ENCODE measurements around the gene TMEM203. TPM values are rescaled to one million over a fixed set of nuclear protein-coding genes. Genes with fewer than 3 reads are reported as not detected.

The TMEM203 gene
- total and polyA plus RNA-seq, 2 of the 13 experiments (the other 11 are each of a cell fraction or from before 2014, with no cell fraction given) = 23.4 to 36.7 TPM

DNA sequence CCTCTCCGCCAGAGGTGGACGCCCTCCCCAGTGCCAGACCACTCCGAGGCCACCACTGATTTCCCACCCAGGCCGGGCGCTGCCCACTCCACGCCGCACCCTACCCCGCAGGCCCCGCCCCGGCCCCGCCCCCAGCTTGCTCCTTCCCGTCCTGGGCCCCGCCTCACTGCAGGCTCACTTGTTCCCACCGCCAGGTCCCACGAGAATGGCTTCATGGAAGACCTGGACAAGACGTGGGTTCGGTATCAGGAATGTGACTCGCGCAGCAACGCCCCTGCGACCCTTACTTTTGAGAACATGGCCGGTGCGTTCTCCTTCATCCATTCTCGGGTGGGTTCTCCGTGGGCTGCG is 42.1 kb downstream of the TMEM203 start:
- intact Hi-C loops (cut with micrococcal nuclease; ENCODE audit: unreplicated experiment) = no loop called here
- DNase-seq (ENCODE audit: low spot score) (no peak), ATAC-seq (no peak), FAIRE-seq (no peak)
- no TSS peak for BruUV-seq (replicated peaks)
- H3K4me1 ChIP-seq (ENCODE audit: insufficient read depth, low read length) = no peaks in the 10 kb centered on the region
- no peak overlapping the region for H3K9ac ChIP-seq (ENCODE audit: insufficient read depth, low read depth, low read length)
- TF ChIP-seq ZNF263 (CRISPR knock-in tag; IDR thresholded peaks at IDR 0.05) (no peak), TGIF2 (CRISPR knock-in tag; IDR thresholded peaks at IDR 0.05) (no peak), REL (CRISPR knock-in tag; conservative IDR thresholded peaks at IDR 0.05) (no peak), SP140L (CRISPR knock-in tag; IDR thresholded peaks at IDR 0.05; ENCODE audit: borderline replicate concordance) (no peak), CREB1 (IDR thresholded peaks at IDR 0.05) (no peak), CREB1 (CRISPR knock-in tag; IDR thresholded peaks at IDR 0.05) (no peak)
- in situ Hi-C loops (cut with HindIII; ENCODE audit: extremely low pct_ligation_motif_present, low pct_unique_long_range_greater_than_20kb) = no loop called here
- peak overlapping the region; percentile 63; the same call in 1 of the 2 replicates for H3K4me2 ChIP-seq (ENCODE audit: low read depth, low read length)
- ChIA-PET CTCF (ENCODE audit: low intra/inter-chr PET ratio, low total read pairs) (interaction anchor here (0.8 to 1.1 kb wide), 2 partner anchors 65 to 72 kb away, joined by 3 read pairs; no protein-coding TSS in a partner anchor), POLR2A (interaction anchor here (0.7 to 1.3 kb wide), 5 partner anchors 12 to 73 kb away, joined by 3 to 9 read pairs (median 5); partner anchors contain the start of genes ANAPC2, SSNA1 and TPRN)
- H2AFZ ChIP-seq (ENCODE audit: low read length) = no peak overlapping the region
- H3K27me3 ChIP-seq (ENCODE audit: control insufficient read depth in 1 of 2, insufficient read depth in 2 of 2, low read length in 2 of 2) = peaks cover 23 to 89% of the 10 kb centered on the region in 2 experiments; a peak in 4 of 5 replicates
- no peaks in the 10 kb centered on the region for H4K20me1 ChIP-seq (ENCODE audit: insufficient read depth, low read length)
- H3K36me3 ChIP-seq (replicated peaks in 1 of 2; ENCODE audit: control insufficient read depth in 1 of 2, insufficient read depth in 2 of 2, low read length in 2 of 2) = no peaks in the 10 kb centered on the region
- 56% methylated on average over 23 of the region's 26 CpGs for WGBS (ENCODE audit: low lambda C conversion rate)
- no peaks in the 10 kb centered on the region for H3K9me3 ChIP-seq (ENCODE audit: low read length)
- peak overlapping the region in 1 of 3 experiments; percentile 62; a peak in 1 of 6 replicates for H3K4me3 ChIP-seq (replicated peaks in 1 of 3; ENCODE audit: insufficient read depth in 1 of 3, low read depth in 2 of 3, low read length in 3 of 3)
- H3K27ac ChIP-seq (ENCODE audit: extremely low read length, insufficient read depth, low read length) = no peak overlapping the region
- H3K79me2 ChIP-seq (ENCODE audit: insufficient read depth, low read length) = no peaks in the 10 kb centered on the region

DNA sequence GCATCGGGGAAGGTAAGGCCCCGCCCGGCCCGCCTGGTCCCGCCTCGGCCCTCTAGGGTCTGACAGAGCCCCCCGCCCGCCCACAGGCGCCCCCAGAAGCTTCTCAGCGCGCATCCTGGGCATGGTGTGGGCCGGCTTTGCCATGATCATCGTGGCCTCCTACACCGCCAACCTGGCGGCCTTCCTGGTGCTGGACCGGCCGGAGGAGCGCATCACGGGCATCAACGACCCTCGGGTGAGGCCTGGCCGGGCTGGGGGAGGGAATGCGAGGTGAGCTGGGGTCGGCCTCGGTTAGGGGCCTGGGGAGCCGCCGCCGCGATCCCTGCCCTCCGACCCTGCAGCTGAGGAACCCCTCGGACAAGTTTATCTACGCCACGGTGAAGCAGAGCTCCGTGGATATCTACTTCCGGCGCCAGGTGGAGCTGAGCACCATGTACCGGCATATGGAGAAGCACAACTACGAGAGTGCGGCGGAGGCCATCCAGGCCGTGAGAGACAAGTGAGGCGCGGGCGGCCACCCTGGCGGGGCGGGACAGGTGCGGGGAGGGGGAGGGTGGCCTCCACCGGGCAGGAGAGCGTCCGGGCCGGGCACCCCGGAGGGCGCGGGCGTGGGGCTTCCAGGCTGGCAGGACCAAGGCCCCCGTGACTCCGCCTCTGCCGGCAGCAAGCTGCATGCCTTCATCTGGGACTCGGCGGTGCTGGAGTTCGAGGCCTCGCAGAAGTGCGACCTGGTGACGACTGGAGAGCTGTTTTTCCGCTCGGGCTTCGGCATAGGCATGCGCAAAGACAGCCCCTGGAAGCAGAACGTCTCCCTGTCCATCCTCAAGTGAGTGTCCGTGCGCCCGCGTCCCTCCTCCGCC is 42.7 kb downstream of the TMEM203 start:
- 51% methylated on average over 12 of the region's 74 CpGs for WGBS (ENCODE audit: low lambda C conversion rate)
- Histone ChIP-seq H3K27ac (ENCODE audit: extremely low read length, insufficient read depth, low read length) (no peak overlapping the region), H3K36me3 (replicated peaks in 1 of 2; ENCODE audit: control insufficient read depth in 1 of 2, insufficient read depth in 2 of 2, low read length in 2 of 2) (no peaks in the 10 kb centered on the region), H3K4me2 (ENCODE audit: low read depth, low read length) (peak overlapping the region; percentile 63), H3K27me3 (ENCODE audit: control insufficient read depth in 1 of 2, insufficient read depth in 2 of 2, low read length in 2 of 2) (peaks cover 24 to 91% of the 10 kb centered on the region in 2 experiments; a peak in 4 of 5 replicates), H2AFZ (ENCODE audit: low read length) (no peak overlapping the region), H3K79me2 (ENCODE audit: insufficient read depth, low read length) (no peaks in the 10 kb centered on the region), H3K4me1 (ENCODE audit: insufficient read depth, low read length) (no peaks in the 10 kb centered on the region), H4K20me1 (ENCODE audit: insufficient read depth, low read length) (no peaks in the 10 kb centered on the region), H3K9me3 (ENCODE audit: low read length) (no peaks in the 10 kb centered on the region), H3K9ac (ENCODE audit: insufficient read depth, low read depth, low read length) (no peak overlapping the region), H3K4me3 (replicated peaks in 1 of 3; ENCODE audit: insufficient read depth in 1 of 3, low read depth in 2 of 3, low read length in 3 of 3) (peak overlapping the region; percentile 34 to 62 (median 47); a peak in 4 of 6 replicates)
- CTCF ChIA-PET (ENCODE audit: low intra/inter-chr PET ratio, low total read pairs) = interaction anchor here (0.8 to 1.1 kb wide), 2 partner anchors 65 to 73 kb away, joined by 3 read pairs; no protein-coding TSS in a partner anchor
- no TSS peak for BruUV-seq (replicated peaks)
- in situ Hi-C loops (cut with HindIII; ENCODE audit: extremely low pct_ligation_motif_present, low pct_unique_long_range_greater_than_20kb) (no loop called here), intact Hi-C loops (cut with micrococcal nuclease; ENCODE audit: unreplicated experiment) (no loop called here)
- DNase-seq (ENCODE audit: low spot score) (no peak), FAIRE-seq (no peak), ATAC-seq (peak; percentile 67)
- POLR2A ChIA-PET = interaction anchor here (0.7 to 1.3 kb wide), 5 partner anchors 12 to 74 kb away, joined by 3 to 9 read pairs (median 5); partner anchors contain the start of genes ANAPC2, SSNA1 and TPRN
- TF ChIP-seq, protein P1, sequence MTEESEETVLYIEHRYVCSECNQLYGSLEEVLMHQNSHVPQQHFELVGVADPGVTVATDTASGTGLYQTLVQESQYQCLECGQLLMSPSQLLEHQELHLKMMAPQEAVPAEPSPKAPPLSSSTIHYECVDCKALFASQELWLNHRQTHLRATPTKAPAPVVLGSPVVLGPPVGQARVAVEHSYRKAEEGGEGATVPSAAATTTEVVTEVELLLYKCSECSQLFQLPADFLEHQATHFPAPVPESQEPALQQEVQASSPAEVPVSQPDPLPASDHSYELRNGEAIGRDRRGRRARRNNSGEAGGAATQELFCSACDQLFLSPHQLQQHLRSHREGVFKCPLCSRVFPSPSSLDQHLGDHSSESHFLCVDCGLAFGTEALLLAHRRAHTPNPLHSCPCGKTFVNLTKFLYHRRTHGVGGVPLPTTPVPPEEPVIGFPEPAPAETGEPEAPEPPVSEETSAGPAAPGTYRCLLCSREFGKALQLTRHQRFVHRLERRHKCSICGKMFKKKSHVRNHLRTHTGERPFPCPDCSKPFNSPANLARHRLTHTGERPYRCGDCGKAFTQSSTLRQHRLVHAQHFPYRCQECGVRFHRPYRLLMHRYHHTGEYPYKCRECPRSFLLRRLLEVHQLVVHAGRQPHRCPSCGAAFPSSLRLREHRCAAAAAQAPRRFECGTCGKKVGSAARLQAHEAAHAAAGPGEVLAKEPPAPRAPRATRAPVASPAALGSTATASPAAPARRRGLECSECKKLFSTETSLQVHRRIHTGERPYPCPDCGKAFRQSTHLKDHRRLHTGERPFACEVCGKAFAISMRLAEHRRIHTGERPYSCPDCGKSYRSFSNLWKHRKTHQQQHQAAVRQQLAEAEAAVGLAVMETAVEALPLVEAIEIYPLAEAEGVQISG (CRISPR knock-in tag; IDR thresholded peaks at IDR 0.05) = no peak
- TF ChIP-seq ZNF251 (CRISPR knock-in tag; IDR thresholded peaks at IDR 0.05) = no peak
- TF ChIP-seq NFE2 (CRISPR knock-in tag; IDR thresholded peaks at IDR 0.05) = no peak
- TF ChIP-seq ZFY (CRISPR knock-in tag; IDR thresholded peaks at IDR 0.05) = peak; percentile 55; the same call in 1 of the 2 replicates
- TF ChIP-seq ETV5 (CRISPR knock-in tag; IDR thresholded peaks at IDR 0.05; ENCODE audit: borderline replicate concordance) = peak; percentile 56
- TF ChIP-seq ONECUT2 (CRISPR knock-in tag; IDR thresholded peaks at IDR 0.05) = no peak
- TF ChIP-seq FOXP1 (IDR thresholded peaks at IDR 0.05) = no peak
- no peak for TF ChIP-seq FOXP1 (CRISPR knock-in tag; IDR thresholded peaks at IDR 0.05)
- no peak for TF ChIP-seq RBM39 (IDR thresholded peaks at IDR 0.05; ENCODE audit: low read depth, low read length, poor library complexity, severe bottlenecking)
- TF ChIP-seq HNRNPH1 (optimal IDR thresholded peaks at IDR 0.05; ENCODE audit: low read depth, low read length) = no peak
- no peak for TF ChIP-seq ZNF430 (CRISPR knock-in tag; IDR thresholded peaks at IDR 0.05)
